WTC11 (cell line): ENCODE measurements around the gene DCAF8L2.

Experiments
- ATF3 ChIP-seq: sonication (generic); formaldehyde crosslinking; conservative IDR thresholded peaks from 2 replicates; pipeline ENCODE4 v1.8.1; 2022; ENCODE audit warnings: mild to moderate bottlenecking, missing genetic modification reagents
- CTCF ChIP-seq: fragments of 200-600 bp; IDR thresholded peaks from 2 replicates; pipeline ENCODE4 v1.8.0; 2022; ENCODE audit warnings: antibody characterized with exemption
- ZNF219 ChIP-seq: sonication (generic); formaldehyde crosslinking; IDR thresholded peaks from 2 replicates; pipeline ENCODE4 v1.8.0; 2023; ENCODE audit warnings: missing genetic modification reagents, mild to moderate bottlenecking, borderline replicate concordance

GRCh38 chrX:27765718-27766117 lies 175.6 kb downstream of the DCAF8L2 start:
- no peak for TF ChIP-seq CTCF
- no peak for TF ChIP-seq ZNF219 (CRISPR knock-in tag)
- TF ChIP-seq ATF3 = no peak
